IMR-90 (cell line): ENCODE data around the gene TRPC4AP. TPM values are rescaled to one million over a fixed set of nuclear protein-coding genes. Genes with fewer than 3 reads are reported as not detected.

Experiments
- ATAC-seq: fragments of 200-7000 bp; cut with Tn5 transposase; 2 replicates; pipeline ENCODE4 v1.9.1; 2020; ENCODE audit warnings: low read depth, mild to moderate bottlenecking, moderate library complexity
- BruUV-seq: library from RNA; stranded (reverse); fragments of 400-500 nt; replicated peaks from 2 replicates; lab custom pipeline; 2021; lab: Mats Ljungman, UMichigan
- CTCF ChIA-PET: fragments of 300-600 bp; formaldehyde crosslinking; extraction: SDS; loops from one replicate; lab custom pipeline; 2021; ENCODE audit warnings: antibody characterized with exemption; lab: Yijun Ruan, JAX
- POLR2A ChIA-PET: fragments of 300-600 bp; sonication (Branson Sonifier 250); formaldehyde crosslinking; loops from one replicate; lab custom pipeline; 2022; ENCODE audit warnings: antibody characterized with exemption; ENCODE audit not compliant: unreplicated experiment; lab: Charles Lee
- DNase-seq: peaks from one replicate; pipeline ENCODE4 v3.0.0; 2013
- H2AFZ ChIP-seq: replicated peaks from 2 replicates; pipeline ENCODE3; 2013; ENCODE audit warnings: low read length, mild to moderate bottlenecking; ENCODE audit not compliant: poor library complexity
- H2AK5ac ChIP-seq: 2 replicates; pipeline ENCODE4 v1.6.1; 2013; ENCODE audit warnings: low read depth, low read length, inconsistent platforms
- H2AK9ac ChIP-seq: replicated peaks from 2 replicates; pipeline ENCODE3; 2013; ENCODE audit warnings: mild to moderate bottlenecking, low read depth, low read length, moderate library complexity; ENCODE audit not compliant: poor library complexity
- H2BK120ac ChIP-seq: 2 replicates; pipeline ENCODE4 v1.6.1; 2013; ENCODE audit warnings: low read depth, low read length, inconsistent platforms
- H2BK15ac ChIP-seq: 3 replicates; pipeline ENCODE4 v1.6.1; 2013; ENCODE audit warnings: low read depth, low read length, inconsistent platforms
- H2BK20ac ChIP-seq: 2 replicates; pipeline ENCODE4 v1.6.1; 2013; ENCODE audit warnings: low read depth, mild to moderate bottlenecking, inconsistent platforms, low read length, moderate library complexity
- H2BK5ac ChIP-seq: 2 replicates; pipeline ENCODE4 v1.6.1; 2013; ENCODE audit warnings: mild to moderate bottlenecking, low read depth, low read length, inconsistent platforms; ENCODE audit not compliant: poor library complexity, severe bottlenecking
- H3K14ac ChIP-seq: replicated peaks from 2 replicates; pipeline ENCODE4 v1.6.1; 2013; ENCODE audit warnings: low read depth, low read length, inconsistent platforms
- H3K18ac ChIP-seq: 2 replicates; pipeline ENCODE4 v1.6.1; 2013; ENCODE audit warnings: low read depth, low read length, control low read depth
- H3K23ac ChIP-seq: 2 replicates; pipeline ENCODE4 v1.6.1; 2013; ENCODE audit warnings: low read depth, low read length, inconsistent platforms
- H3K27ac ChIP-seq: 2 replicates; pipeline ENCODE4 v1.5.1; 2013; ENCODE audit warnings: mild to moderate bottlenecking, control low read depth, low read length; ENCODE audit not compliant: insufficient read depth
- H3K27me3 ChIP-seq: 2 replicates; pipeline ENCODE4 v1.6.1; 2013; ENCODE audit warnings: low read length; ENCODE audit not compliant: control insufficient read depth, insufficient read depth
- H3K36me3 ChIP-seq: 2 replicates; pipeline ENCODE4 v1.6.1; 2013; ENCODE audit warnings: low read length, mixed read lengths; ENCODE audit not compliant: control insufficient read depth, insufficient read depth
- H3K4ac ChIP-seq: 2 replicates; pipeline ENCODE4 v1.6.1; 2013; ENCODE audit warnings: low read depth, low read length, inconsistent platforms
- H3K4me1 ChIP-seq: 2 replicates; pipeline ENCODE4 v1.6.1; 2013; ENCODE audit warnings: low read length, mixed read lengths; ENCODE audit not compliant: control insufficient read depth, insufficient read depth
- H3K4me2 ChIP-seq: 2 replicates; pipeline ENCODE4 v1.6.1; 2013; ENCODE audit warnings: low read depth, mild to moderate bottlenecking, control low read depth, low read length, moderate library complexity
- H3K4me3 ChIP-seq: 2 replicates; pipeline ENCODE4 v1.5.1; 2013; ENCODE audit warnings: low read depth, mild to moderate bottlenecking, control low read depth, low read length, moderate library complexity; ENCODE audit not compliant: insufficient read depth
- H3K56ac ChIP-seq: 2 replicates; pipeline ENCODE4 v1.6.1; 2013; ENCODE audit warnings: low read length, inconsistent platforms; ENCODE audit not compliant: insufficient read depth; ENCODE audit errors: extremely low read depth
- H3K79me1 ChIP-seq, 2 experiments: 2 replicates each; pipeline ENCODE4 v1.6.1; 2013; ENCODE audit warnings: low read length in 2 of 2, inconsistent platforms in 1 of 2, low read depth in 1 of 2
- H3K9ac ChIP-seq: 2 replicates; pipeline ENCODE4 v1.6.1; 2013; ENCODE audit warnings: low read depth, low read length, control low read depth
- H3K9me1 ChIP-seq: 2 replicates; pipeline ENCODE4 v1.6.1; 2013; ENCODE audit warnings: low read length, inconsistent platforms; ENCODE audit not compliant: insufficient read depth
- H3K9me3 ChIP-seq: 2 replicates; pipeline ENCODE4 v1.6.1; 2013; ENCODE audit warnings: low read length; ENCODE audit not compliant: control insufficient read depth, insufficient read depth
- H4K20me1 ChIP-seq: 2 replicates; pipeline ENCODE4 v1.6.1; 2013; ENCODE audit warnings: low read length, inconsistent platforms; ENCODE audit not compliant: insufficient read depth
- H4K5ac ChIP-seq: 2 replicates; pipeline ENCODE4 v1.6.1; 2013; ENCODE audit warnings: mild to moderate bottlenecking, low read depth, low read length, control low read depth
- H4K8ac ChIP-seq, 2 experiments: 2 replicates each; pipeline ENCODE4 v1.6.1; 2013; ENCODE audit warnings: low read depth in 2 of 2, low read length in 2 of 2, control low read depth in 1 of 2, inconsistent platforms in 1 of 2
- H4K91ac ChIP-seq: 2 replicates; pipeline ENCODE4 v1.6.1; 2013; ENCODE audit warnings: low read depth, low read length, inconsistent platforms; ENCODE audit not compliant: insufficient read depth
- ELK1 ChIP-seq: fragments of 150-350 bp; IDR thresholded peaks from 2 replicates; pipeline ENCODE4 v1.6.1; 2016; ENCODE audit warnings: low read depth, mild to moderate bottlenecking, low read length, moderate library complexity, borderline replicate concordance
- FOS ChIP-seq: fragments of 150-350 bp; IDR thresholded peaks from 2 replicates; pipeline ENCODE4 v1.6.1; 2016; ENCODE audit warnings: low read depth, low read length
- MAFK ChIP-seq: IDR thresholded peaks from 2 replicates; pipeline ENCODE4 v1.6.1; 2012; ENCODE audit warnings: low read depth, low read length, improper control_type of control experiment
- MAZ ChIP-seq: IDR thresholded peaks from 2 replicates; pipeline ENCODE4 v1.6.1; 2012; ENCODE audit warnings: low read depth, mild to moderate bottlenecking, low read length, improper control_type of control experiment, moderate library complexity, borderline replicate concordance
- MXI1 ChIP-seq: IDR thresholded peaks from 2 replicates; pipeline ENCODE4 v1.6.1; 2012; ENCODE audit warnings: low read depth, mild to moderate bottlenecking, low read length, moderate library complexity, borderline replicate concordance
- NFE2L2 ChIP-seq: fragments of 150-350 bp; IDR thresholded peaks from 2 replicates; pipeline ENCODE4 v1.6.1; 2016; ENCODE audit warnings: low read depth, mild to moderate bottlenecking, low read length
- POLR2A ChIP-seq: IDR thresholded peaks from 2 replicates; pipeline ENCODE4 v1.6.1; 2012; ENCODE audit warnings: mild to moderate bottlenecking, low read depth, low read length
- RCOR1 ChIP-seq: IDR thresholded peaks from 2 replicates; pipeline ENCODE4 v1.6.1; 2012; ENCODE audit warnings: mild to moderate bottlenecking, low read length, improper control_type of control experiment; ENCODE audit not compliant: insufficient replicate concordance
- RFX5 ChIP-seq: IDR thresholded peaks from 2 replicates; pipeline ENCODE4 v1.8.0; 2012; ENCODE audit warnings: low read depth, mild to moderate bottlenecking, low read length, moderate library complexity
- USF2 ChIP-seq: fragments of 150-350 bp; IDR thresholded peaks from 2 replicates; pipeline ENCODE4 v1.6.1; 2017; ENCODE audit warnings: mild to moderate bottlenecking, antibody characterized with exemption, low read length, low read depth
- WGBS, 2 experiments: methylation state at CpG; one replicate each; pipeline versions ENCODE4 v1.1.5 to v1.1.7; 2013; ENCODE audit warnings: missing lambda C conversion rate in 2 of 2; ENCODE audit not compliant: insufficient read length in 1 of 2; ENCODE audit errors: extremely low coverage in 2 of 2; 5-methylcytosine and 5-hydroxymethylcytosine counted together
- dilution Hi-C: fragments of 300-500 bp; cut with HindIII; formaldehyde crosslinking; loops from one replicate; pipeline ENCODE4 v1.14.3; 2018; ENCODE audit warnings: low sequenced_read_pairs; ENCODE audit not compliant: unreplicated experiment
- in situ Hi-C: fragments of 300-500 bp; cut with MboI; formaldehyde crosslinking; loops from 3 replicates; pipeline ENCODE4 v1.14.3; 2019; ENCODE audit warnings: low sequenced_read_pairs, inconsistent platforms, mixed read lengths
- intact Hi-C: fragments of 100-400 bp; cut with micrococcal nuclease; formaldehyde crosslinking; loops from 2 replicates; pipeline ENCODE4 v1.10.0; 2022
- polyA plus RNA-seq, 3 experiments: library from polyadenylated mRNA; depleted of rRNA; stranded (reverse); fragments of >200 nt; gene quantifications; 2 replicates each; pipeline ENCODE4 v1.2.3, GENCODE V29; 2012; ENCODE audit warnings: low replicate concordance in 1 of 3
- total RNA-seq: library from RNA; depleted of rRNA; stranded (reverse); fragments of >200 nt; gene quantifications from 2 replicates; pipeline ENCODE4 v1.2.3, GENCODE V29; 2012

The TRPC4AP gene
- total and polyA plus RNA-seq, 2 of the 4 experiments (the other 2 are of a cell fraction), result 41.0 to 81.0 TPM

- Histone ChIP-seq H3K27me3 (no peaks in the 10 kb centered on the region), H4K20me1 (peaks cover 40% of the 10 kb centered on the region), H2BK120ac (no peak overlapping the region), H2AFZ (no peak overlapping the region), H2AK5ac (no peak overlapping the region), H2AK9ac (no peak overlapping the region), H3K56ac (no peak overlapping the region), H3K18ac (no peak overlapping the region), H3K9me1 (peaks cover 17% of the 10 kb centered on the region), H3K14ac (no peak overlapping the region), H4K8ac (no peak overlapping the region), H3K23ac (no peak overlapping the region), H3K27ac (no peak overlapping the region), H3K36me3 (peaks cover 64% of the 10 kb centered on the region), H4K5ac (no peak overlapping the region), H3K4me1 (peaks cover 10% of the 10 kb centered on the region), H3K9ac (no peak overlapping the region), H3K4ac (no peak overlapping the region), H4K91ac (no peak overlapping the region), H3K4me3 (no peak overlapping the region), H3K4me2 (no peak overlapping the region), H3K79me1 (peaks cover 24 to 69% of the 10 kb centered on the region in 2 experiments), H2BK15ac (no peak overlapping the region), H3K9me3 (no peaks in the 10 kb centered on the region), H2BK5ac (no peak overlapping the region), H2BK20ac (no peak overlapping the region)
- POLR2A ChIA-PET, result no interaction called here
- no CpG with 5 or more reads among the region's 5 CpGs for WGBS, 2 experiments
- dilution Hi-C loops (no loop called here), intact Hi-C loops (no loop called here), in situ Hi-C loops (no loop called here)
- BruUV-seq, result no TSS peak
- TF ChIP-seq USF2, result no peak
- no peak for TF ChIP-seq FOS
- TF ChIP-seq ELK1, result no peak
- no peak for TF ChIP-seq POLR2A
- no peak for TF ChIP-seq MAFK
- TF ChIP-seq RCOR1, result no peak
- TF ChIP-seq MAZ, result no peak
- no peak for TF ChIP-seq RFX5
- TF ChIP-seq NFE2L2, result no peak
- TF ChIP-seq MXI1, result no peak
- DNase-seq (no peak), ATAC-seq (no peak)
- CTCF ChIA-PET, result no interaction called here
These were observed 78.1 kb downstream of the TRPC4AP start for GRCh38 chr20:35014537-35014936.
